Right lobe of liver (tissue), 6 donors: ENCODE results near the gene PXYLP1. TPM values are rescaled to one million over a fixed set of nuclear protein-coding genes. Genes with fewer than 3 reads are reported as not detected.
A peak's percentile ranks its signal among the peaks of the same experiment; 100 is the strongest.

ENCODE experiments used
- ATAC-seq, 4 donors: fragments of 200-7000 bp; cut with Tn5 transposase; one replicate each; pipeline ENCODE4 v1.9.1; 2020; ENCODE audit warnings: mild to moderate bottlenecking in 4 of 4, moderate library complexity in 4 of 4
- DNase-seq, 3 donors: peaks; one replicate each; pipeline ENCODE4 v3.0.0-alpha.2; 2020
- H3K27ac ChIP-seq, 3 donors: fragments of 200-600 bp; one replicate each; pipeline ENCODE4 v1.8.0; 2022
- H3K27me3 ChIP-seq, 2 donors: fragments of 200-600 bp; one replicate each; pipeline ENCODE4 v1.8.0; 2022
- H3K36me3 ChIP-seq, 4 donors: fragments of 200-600 bp; sonication (generic) in 1 of 4; one replicate each; pipeline versions ENCODE4 v1.5.1 to v1.8.0; 2017 to 2022; ENCODE audit warnings: control low read depth in 1 of 4
- H3K4me1 ChIP-seq, 4 donors: fragments of 200-600 bp; sonication (generic) in 1 of 4; one replicate each; pipeline versions ENCODE4 v1.5.1 to v1.8.0; 2017 to 2022; ENCODE audit warnings: control low read depth in 1 of 4
- H3K4me3 ChIP-seq, 3 donors: fragments of 200-600 bp; one replicate each; pipeline ENCODE4 v1.8.0; 2022
- H3K9me3 ChIP-seq, 4 donors: fragments of 200-600 bp; sonication (generic) in 1 of 4; one replicate each; pipeline versions ENCODE4 v1.5.1 to v1.8.0; 2017 to 2022; ENCODE audit warnings: control low read depth in 1 of 4
- POLR2A ChIP-seq: fragments of 450-650 bp; IDR thresholded peaks from one replicate; pipeline ENCODE4 v1.6.1; 2017; ENCODE audit warnings: antibody characterized with exemption, mild to moderate bottlenecking
- WGBS: methylation state at CpG from one replicate; pipeline ENCODE4 v1.1.6; 2018; ENCODE audit warnings: low coverage, low lambda C conversion rate; ENCODE audit not compliant: insufficient coverage; ENCODE audit errors: missing lambda C conversion rate; 5-methylcytosine and 5-hydroxymethylcytosine counted together
- intact Hi-C, 2 donors: fragments of 100-400 bp; cut with DNase I; formaldehyde crosslinking; loops; one replicate each; pipeline versions ENCODE4 v1.11.2 to v1.14.1; 2022
- total RNA-seq, 6 experiments: library from RNA; depleted of rRNA in 2 of 6; stranded (reverse); fragments of >200 nt in 2 of 6; fragmentation: NEBNext Ultra II Directional in 3 of 6; extraction: Animal tissue kit (Norgen Biotek cat#: 25700) in 3 of 6; gene quantifications; one replicate each; pipeline versions ENCODE4 v1.1.0 to v1.2.4, GENCODE V29; 2016 to 2023
- TF ChIP-seq, protein P1 (sequence below), 4 donors: fragments of 200-600 bp in 3 of 4; fragments of 450-650 bp in 1 of 4; IDR thresholded peaks; one replicate each; pipeline versions ENCODE4 v1.5.1 to v1.8.0; 2016 to 2022; ENCODE audit warnings: antibody characterized with exemption in 4 of 4, mild to moderate bottlenecking in 2 of 4
- donor health status: DM: no; HTN: yes; CAD: no.
- donor health status: DM: no; HTN: no; CAD: no.
- donor health status: DM: no; HTN: no; CAD: no.
- donor health status: DM: no; HTN: yes; CAD: no.
- donor health status: DM: no; HTN: yes; CAD: no.

PXYLP1 gene
- total RNA-seq, 6 experiments from 2014 or later: 2.0 to 4.7 (median 3.0) TPM

DNA sequence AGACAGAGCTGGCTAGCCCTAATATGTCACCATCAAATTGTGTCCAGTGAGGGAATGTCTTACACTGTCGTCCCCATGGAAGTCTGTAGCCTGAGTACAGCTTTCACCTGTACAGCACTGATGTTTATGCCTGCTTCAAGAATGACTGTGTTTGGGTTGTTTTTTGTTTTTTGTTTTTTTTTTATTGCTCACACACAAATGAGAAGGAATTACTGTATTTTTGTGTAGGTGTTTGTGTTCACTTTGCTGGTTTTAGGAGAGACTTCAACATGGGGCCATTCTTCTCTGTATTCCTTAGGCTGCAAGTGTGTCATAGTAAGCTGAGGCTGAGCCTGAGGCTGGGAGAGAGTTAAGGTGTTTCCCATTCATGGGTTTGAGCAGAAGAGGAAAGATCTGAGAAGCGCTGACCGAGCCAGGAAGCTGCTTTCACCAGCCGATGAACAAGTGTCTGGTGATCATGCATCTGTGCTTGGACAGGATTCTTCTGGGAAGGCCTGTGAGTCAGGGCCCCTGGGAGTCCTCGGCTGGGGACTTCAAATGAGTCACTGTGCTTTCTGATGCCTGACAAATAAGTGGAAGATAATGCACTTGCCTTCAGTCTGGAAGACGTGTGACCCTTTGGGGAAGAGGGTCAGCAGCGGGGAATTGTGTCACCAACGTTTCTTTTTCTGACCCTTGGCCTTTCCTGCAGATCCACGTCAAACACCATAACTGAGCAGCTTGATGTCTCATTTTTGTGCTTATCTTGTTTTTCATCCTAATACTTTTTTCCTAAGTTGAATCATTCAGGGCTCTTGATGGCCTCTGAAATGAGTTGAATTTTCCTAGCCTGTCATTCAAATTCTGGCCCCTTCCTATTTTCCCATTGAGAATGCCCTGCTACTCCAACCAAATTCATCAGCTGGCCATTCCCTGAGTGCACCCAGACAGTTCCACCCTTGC is 100.0 kb downstream of the PXYLP1 start:
- Histone ChIP-seq H3K27ac (no peak overlapping the region), H3K36me3 (no peaks in the 10 kb centered on the region), H3K27me3 (no peaks in the 10 kb centered on the region), H3K9me3 (no peaks in the 10 kb centered on the region), H3K4me1 (peaks cover 0 to 3% (median 0%) of the 10 kb centered on the region in 4 donors), H3K4me3 (no peak overlapping the region)
- ATAC-seq (peak in 2 of 4 donors; percentile 17 to 78), DNase-seq (no peak)
- 59% methylated on average over 5 of the region's 9 CpGs for whole genome bisulfite sequencing
- TF ChIP-seq, protein P1, sequence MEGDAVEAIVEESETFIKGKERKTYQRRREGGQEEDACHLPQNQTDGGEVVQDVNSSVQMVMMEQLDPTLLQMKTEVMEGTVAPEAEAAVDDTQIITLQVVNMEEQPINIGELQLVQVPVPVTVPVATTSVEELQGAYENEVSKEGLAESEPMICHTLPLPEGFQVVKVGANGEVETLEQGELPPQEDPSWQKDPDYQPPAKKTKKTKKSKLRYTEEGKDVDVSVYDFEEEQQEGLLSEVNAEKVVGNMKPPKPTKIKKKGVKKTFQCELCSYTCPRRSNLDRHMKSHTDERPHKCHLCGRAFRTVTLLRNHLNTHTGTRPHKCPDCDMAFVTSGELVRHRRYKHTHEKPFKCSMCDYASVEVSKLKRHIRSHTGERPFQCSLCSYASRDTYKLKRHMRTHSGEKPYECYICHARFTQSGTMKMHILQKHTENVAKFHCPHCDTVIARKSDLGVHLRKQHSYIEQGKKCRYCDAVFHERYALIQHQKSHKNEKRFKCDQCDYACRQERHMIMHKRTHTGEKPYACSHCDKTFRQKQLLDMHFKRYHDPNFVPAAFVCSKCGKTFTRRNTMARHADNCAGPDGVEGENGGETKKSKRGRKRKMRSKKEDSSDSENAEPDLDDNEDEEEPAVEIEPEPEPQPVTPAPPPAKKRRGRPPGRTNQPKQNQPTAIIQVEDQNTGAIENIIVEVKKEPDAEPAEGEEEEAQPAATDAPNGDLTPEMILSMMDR (IDR thresholded peaks at IDR 0.05): no peak
- no peak for TF ChIP-seq POLR2A
- intact Hi-C loops: no loop called here

DNA sequence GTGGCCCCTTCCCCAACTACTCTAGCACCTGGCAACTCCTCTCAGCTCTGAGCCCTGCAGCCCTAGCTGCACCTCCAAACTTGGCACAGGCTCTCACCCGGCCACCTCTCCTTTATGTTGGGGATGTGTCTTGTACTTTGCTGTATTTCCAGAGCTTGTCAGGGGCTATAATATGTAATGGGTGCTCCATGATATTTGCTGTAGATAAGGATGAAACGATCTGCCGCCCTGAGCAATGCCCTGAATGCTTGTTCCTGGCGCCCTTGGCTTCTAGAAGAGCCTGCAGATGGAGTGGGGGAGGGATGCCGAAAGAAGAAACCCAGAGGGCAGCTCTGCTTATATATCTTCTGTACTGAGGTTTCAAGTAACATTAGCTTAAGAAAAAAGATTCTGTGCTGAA is 100.8 kb downstream of the PXYLP1 start:
- no peak overlapping the region for H3K27ac ChIP-seq
- ATAC-seq: no peak

DNA sequence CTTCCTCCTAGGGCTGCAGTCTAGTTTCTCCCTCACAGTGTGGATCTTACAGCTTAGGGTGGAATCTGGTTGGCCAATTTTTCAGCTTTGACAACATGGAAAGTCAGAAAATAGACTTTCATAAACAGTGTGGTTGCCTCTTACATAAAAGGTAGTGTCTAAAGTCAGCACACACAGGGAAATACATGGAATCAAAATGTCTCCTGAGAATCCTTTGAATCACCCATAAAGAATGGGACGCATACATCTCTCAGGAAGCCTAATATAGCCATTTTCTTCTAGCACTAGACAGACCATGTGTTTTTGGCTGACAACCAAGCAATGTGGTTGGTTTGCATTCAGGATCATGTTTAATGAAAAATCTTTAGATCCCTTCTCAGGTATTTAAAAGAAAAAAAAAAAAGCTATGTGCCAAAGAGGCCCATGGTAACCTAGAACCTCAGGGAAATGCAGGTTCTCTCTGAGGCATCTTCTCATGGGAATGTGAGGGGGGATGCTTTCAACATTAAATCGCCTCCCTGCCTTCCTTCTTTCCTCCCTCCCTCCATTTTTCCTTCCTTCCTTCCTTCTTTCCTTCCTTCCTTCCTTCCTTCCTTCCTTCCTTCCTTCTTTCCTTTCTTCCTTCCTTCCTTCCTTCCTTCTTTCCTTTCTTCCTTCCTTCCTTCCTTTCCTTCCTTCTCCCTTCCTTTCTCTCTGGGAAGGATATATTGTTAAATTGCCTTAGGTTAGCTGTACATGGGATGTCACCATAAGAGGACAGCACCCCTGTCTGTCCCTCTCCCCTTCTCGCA is 102.4 kb downstream of the PXYLP1 start:
- Histone ChIP-seq H3K36me3 (no peaks in the 10 kb centered on the region), H3K9me3 (no peaks in the 10 kb centered on the region), H3K4me3 (no peak overlapping the region), H3K27ac (no peak overlapping the region), H3K27me3 (no peaks in the 10 kb centered on the region), H3K4me1 (peaks cover 0 to 4% (median 0%) of the 10 kb centered on the region in 4 donors)
- no peak for ATAC-seq
- WGBS: 83% methylated on average over 3 of the region's 3 CpGs
- intact Hi-C loops: no loop called here
- TF ChIP-seq, protein P1 (IDR thresholded peaks at IDR 0.05): no peak
- no peak for TF ChIP-seq POLR2A
- no peak for DNase-seq

More for the DNA sequence above, 100.8 kb downstream of the PXYLP1 start:
- DNase-seq: no peak
- no peak for TF ChIP-seq POLR2A
- intact Hi-C loops: no loop called here
- 83% methylated on average over 4 of the region's 5 CpGs for WGBS
- Histone ChIP-seq H3K4me3 (no peak overlapping the region), H3K27me3 (no peaks in the 10 kb centered on the region), H3K4me1 (no peaks in the 10 kb centered on the region), H3K36me3 (no peaks in the 10 kb centered on the region), H3K9me3 (no peaks in the 10 kb centered on the region)

DNA sequence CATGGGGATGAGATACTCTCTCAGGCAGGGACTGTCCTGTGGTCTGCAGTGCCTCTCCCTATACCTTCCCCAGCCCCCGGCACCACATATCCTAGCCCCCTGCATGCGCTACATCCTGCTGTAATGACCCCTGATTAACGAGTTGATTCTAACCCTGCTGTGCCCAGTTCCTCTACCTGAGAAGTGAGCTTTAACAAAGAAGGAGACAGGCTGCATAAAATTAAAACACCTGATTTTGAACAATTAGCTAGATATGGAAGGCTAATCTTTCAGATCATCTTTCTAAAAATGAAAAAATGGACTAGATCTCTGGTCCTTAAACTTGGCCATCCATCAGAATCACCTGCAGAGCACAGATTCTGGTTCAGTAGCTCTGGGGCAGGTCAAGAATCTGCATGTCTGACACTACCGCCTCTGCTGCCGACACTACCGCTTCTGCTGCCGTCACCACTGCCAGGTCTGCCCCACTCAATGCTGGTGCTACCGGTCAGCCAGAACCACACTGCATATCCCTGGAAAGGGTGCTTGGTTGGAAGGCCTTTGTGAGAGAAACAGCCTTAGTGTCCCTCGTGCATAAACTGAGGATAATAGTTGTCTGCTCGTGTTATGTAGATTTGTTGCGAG is 103.1 kb downstream of the PXYLP1 start:
- intact Hi-C loops: no loop called here
- ATAC-seq (no peak), DNase-seq (no peak)
- Histone ChIP-seq H3K4me3 (no peak overlapping the region), H3K36me3 (no peaks in the 10 kb centered on the region), H3K9me3 (no peaks in the 10 kb centered on the region), H3K4me1 (peaks cover 0 to 7% (median 0%) of the 10 kb centered on the region in 4 donors), H3K27me3 (no peaks in the 10 kb centered on the region), H3K27ac (no peak overlapping the region)
- TF ChIP-seq, protein P1 (IDR thresholded peaks at IDR 0.05): no peak
- no peak for TF ChIP-seq POLR2A
- WGBS: 93% methylated on average over 10 of the region's 11 CpGs
